OCI-LY1 (cell line): ENCODE data around the gene TWSG1.

Experiments
- CTCF ChIP-seq: fragments of 200-600 bp; sonication (generic), shearing (Covaris generic); IDR thresholded peaks from 2 replicates; pipeline ENCODE4 v1.5.1; 2017; ENCODE audit warnings: mild to moderate bottlenecking, antibody characterized with exemption, low read length, moderate library complexity, mixed read lengths
- EZH2 ChIP-seq: fragments of 200-600 bp; sonication (generic), shearing (Covaris generic); IDR thresholded peaks from 2 replicates; pipeline ENCODE4 v1.8.0; 2017; ENCODE audit warnings: borderline replicate concordance, mixed run types, mild to moderate bottlenecking, antibody characterized with exemption, low read length, moderate library complexity, mixed read lengths

- TF ChIP-seq EZH2 (no peak), CTCF (peak; percentile 16; the same call in 1 of the 2 replicates)
Measured at GRCh38 chr18:9334973-9335696, 562 bp downstream of the TWSG1 start.
